Esophagus squamous epithelium (tissue), 5 donors: ENCODE measurements around the gene ALKBH3. TPM values are rescaled to one million over a fixed set of nuclear protein-coding genes. Genes with fewer than 3 reads are reported as not detected.

Experiments used
- DNase-seq: peaks from one replicate; lab custom pipeline; 2025; lab: John Stamatoyannopoulos, UW
- H3K27ac ChIP-seq, 4 donors: fragments of 200-600 bp; sonication (generic); one replicate each; pipeline ENCODE4 v1.5.1; 2016 to 2019; ENCODE audit warnings: mild to moderate bottlenecking in 1 of 4
- H3K27me3 ChIP-seq, 4 donors: fragments of 200-600 bp; sonication (generic); 1 replicate in 3 of 4; 2 replicates in 1 of 4; pipeline versions ENCODE4 v1.5.1 to v1.6.0; 2017 to 2021; ENCODE audit warnings: antibody characterized with exemption in 1 of 4
- H3K36me3 ChIP-seq, 3 donors: fragments of 200-600 bp; sonication (generic); one replicate each; pipeline ENCODE4 v1.5.1; 2016 to 2019
- H3K4me1 ChIP-seq, 3 donors: fragments of 200-600 bp; sonication (generic); one replicate each; pipeline ENCODE4 v1.5.1; 2017 to 2019
- H3K4me3 ChIP-seq, 4 donors: fragments of 200-600 bp; sonication (generic); 1 replicate in 3 of 4; 2 replicates in 1 of 4; pipeline ENCODE4 v1.5.1; 2016 to 2019; ENCODE audit warnings: mild to moderate bottlenecking in 2 of 4, moderate library complexity in 1 of 4
- H3K9me3 ChIP-seq, 3 donors: fragments of 200-600 bp; sonication (generic); one replicate each; pipeline ENCODE4 v1.5.1; 2016 to 2019
- POLR2A ChIP-seq, 4 donors: fragments of 450-650 bp; IDR thresholded peaks; one replicate each; pipeline ENCODE4 v1.6.1; 2017; ENCODE audit warnings: antibody characterized with exemption in 4 of 4, mild to moderate bottlenecking in 4 of 4, moderate library complexity in 3 of 4
- WGBS, 2 donors: methylation state at CpG; one replicate each; pipeline ENCODE4 v1.1.5; 2018; 5-methylcytosine and 5-hydroxymethylcytosine counted together
- intact Hi-C: fragments of 100-400 bp; cut with DNase I; formaldehyde crosslinking; loops from one replicate; pipeline ENCODE4 v1.15.0; 2022
- total RNA-seq, 4 donors: library from RNA; depleted of rRNA; stranded (reverse); fragments of >200 nt; gene quantifications; one replicate each; pipeline ENCODE4 v1.1.0, GENCODE V29; 2016
- TF ChIP-seq, protein P1 (sequence below), 6 experiments: fragments of 450-650 bp in 4 of 6; fragments of 200-600 bp in 2 of 6; sonication (generic) in 2 of 6; IDR thresholded peaks; one replicate each; pipeline ENCODE4 v1.5.1; 2016 to 2019; ENCODE audit warnings: antibody characterized with exemption in 6 of 6, mild to moderate bottlenecking in 4 of 6, moderate library complexity in 4 of 6
- donor health status: DM: yes; HTN: yes; CAD: no.

Gene ALKBH3
- total RNA-seq, 4 donors from 2014 or later: 25.6 to 41.2 (median 30.7) TPM

DNA sequence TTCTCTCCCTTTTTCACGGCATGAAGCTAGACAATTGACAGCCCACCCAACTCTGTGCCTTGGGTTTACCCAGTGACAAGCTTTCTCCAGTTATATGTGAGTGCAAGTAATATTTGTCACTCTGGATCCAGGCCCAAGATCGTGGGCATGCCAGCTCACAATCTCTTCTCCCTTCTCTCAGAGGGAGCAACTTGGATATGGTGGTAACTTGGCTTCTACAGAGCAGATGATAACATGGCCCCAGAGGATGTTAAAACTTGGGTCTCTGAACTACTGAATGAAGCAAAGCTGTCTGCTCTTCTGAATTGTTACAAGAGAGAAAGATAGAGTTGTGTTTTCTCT, 82.6 kb downstream of the ALKBH3 start:
- Histone ChIP-seq H3K36me3 (no peaks in the 10 kb centered on the region), H3K4me1 (peaks cover 0 to 7% (median 4%) of the 10 kb centered on the region in 3 donors), H3K9me3 (peaks cover 0 to 11% (median 0%) of the 10 kb centered on the region in 3 donors), H3K4me3 (no peak overlapping the region), H3K27me3 (no peaks in the 10 kb centered on the region), H3K27ac (no peak overlapping the region)
- 50 to 58% methylated on average over 2 of the region's 2 CpGs for WGBS, 2 donors
- DNase-seq: no peak
- intact Hi-C loops: no loop called here
- no peak for TF ChIP-seq POLR2A (IDR thresholded peaks at IDR 0.05)
- TF ChIP-seq, protein P1, sequence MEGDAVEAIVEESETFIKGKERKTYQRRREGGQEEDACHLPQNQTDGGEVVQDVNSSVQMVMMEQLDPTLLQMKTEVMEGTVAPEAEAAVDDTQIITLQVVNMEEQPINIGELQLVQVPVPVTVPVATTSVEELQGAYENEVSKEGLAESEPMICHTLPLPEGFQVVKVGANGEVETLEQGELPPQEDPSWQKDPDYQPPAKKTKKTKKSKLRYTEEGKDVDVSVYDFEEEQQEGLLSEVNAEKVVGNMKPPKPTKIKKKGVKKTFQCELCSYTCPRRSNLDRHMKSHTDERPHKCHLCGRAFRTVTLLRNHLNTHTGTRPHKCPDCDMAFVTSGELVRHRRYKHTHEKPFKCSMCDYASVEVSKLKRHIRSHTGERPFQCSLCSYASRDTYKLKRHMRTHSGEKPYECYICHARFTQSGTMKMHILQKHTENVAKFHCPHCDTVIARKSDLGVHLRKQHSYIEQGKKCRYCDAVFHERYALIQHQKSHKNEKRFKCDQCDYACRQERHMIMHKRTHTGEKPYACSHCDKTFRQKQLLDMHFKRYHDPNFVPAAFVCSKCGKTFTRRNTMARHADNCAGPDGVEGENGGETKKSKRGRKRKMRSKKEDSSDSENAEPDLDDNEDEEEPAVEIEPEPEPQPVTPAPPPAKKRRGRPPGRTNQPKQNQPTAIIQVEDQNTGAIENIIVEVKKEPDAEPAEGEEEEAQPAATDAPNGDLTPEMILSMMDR (IDR thresholded peaks at IDR 0.05): no peak

DNA sequence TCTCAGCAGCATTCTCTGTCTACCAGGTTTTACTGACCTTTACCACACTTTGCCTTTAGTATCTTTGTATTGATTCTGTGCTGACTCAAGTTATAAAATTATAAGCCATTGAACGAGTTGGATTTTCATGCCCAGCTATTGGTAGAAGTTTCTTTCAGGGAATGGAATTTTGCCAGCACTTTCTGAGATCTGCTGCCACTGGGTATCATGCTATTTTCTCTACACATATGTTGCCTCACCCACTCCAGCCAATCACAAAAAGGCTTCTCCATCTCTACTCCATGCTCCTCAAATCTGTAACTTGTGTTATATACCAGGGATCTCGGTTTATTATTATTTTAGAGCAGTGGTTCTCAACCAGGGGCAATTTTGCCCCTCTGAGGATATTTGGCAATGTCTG, 87.0 kb downstream of the ALKBH3 start:
- TF ChIP-seq, protein P1 (IDR thresholded peaks at IDR 0.05): no peak
- no peak for TF ChIP-seq POLR2A (IDR thresholded peaks at IDR 0.05)
- Histone ChIP-seq H3K27ac (no peak overlapping the region), H3K27me3 (no peaks in the 10 kb centered on the region), H3K4me3 (no peak overlapping the region), H3K9me3 (peaks cover 0 to 11% (median 0%) of the 10 kb centered on the region in 3 donors), H3K36me3 (no peaks in the 10 kb centered on the region), H3K4me1 (peaks cover 0 to 3% (median 2%) of the 10 kb centered on the region in 3 donors)
- no peak for DNase-seq
- intact Hi-C loops: no loop called here
- 63 to 80% methylated on average over 2 of the region's 2 CpGs for WGBS, 2 donors

DNA sequence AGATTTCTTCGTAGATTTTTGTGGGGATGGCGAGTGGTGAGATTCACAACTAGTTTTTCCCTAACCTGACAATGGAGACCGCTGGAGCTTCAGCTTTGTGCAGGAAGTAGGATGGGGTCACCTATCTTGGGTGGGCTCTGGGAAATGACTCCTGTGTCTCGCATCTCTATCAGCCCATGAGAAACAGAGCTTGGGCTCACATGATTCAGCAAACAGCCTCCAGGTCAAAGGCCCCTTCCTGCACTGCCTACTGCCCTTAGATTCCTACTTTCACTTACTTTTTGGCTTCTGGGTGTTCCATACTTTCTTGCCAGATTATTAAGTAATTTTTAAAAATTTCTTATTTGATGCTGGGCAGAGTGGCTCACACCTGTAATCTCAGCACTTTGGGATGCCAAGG, 88.1 kb downstream of the ALKBH3 start:
- no peak for DNase-seq
- Histone ChIP-seq H3K27me3 (no peaks in the 10 kb centered on the region), H3K4me3 (no peak overlapping the region), H3K36me3 (no peaks in the 10 kb centered on the region), H3K4me1 (no peaks in the 10 kb centered on the region), H3K27ac (no peak overlapping the region), H3K9me3 (peaks cover 0 to 11% (median 0%) of the 10 kb centered on the region in 3 donors)
- intact Hi-C loops: no loop called here
- no peak for TF ChIP-seq POLR2A (IDR thresholded peaks at IDR 0.05)
- TF ChIP-seq, protein P1 (IDR thresholded peaks at IDR 0.05): no peak
- 71 to 74% methylated on average over 4 of the region's 4 CpGs for WGBS, 2 donors

DNA sequence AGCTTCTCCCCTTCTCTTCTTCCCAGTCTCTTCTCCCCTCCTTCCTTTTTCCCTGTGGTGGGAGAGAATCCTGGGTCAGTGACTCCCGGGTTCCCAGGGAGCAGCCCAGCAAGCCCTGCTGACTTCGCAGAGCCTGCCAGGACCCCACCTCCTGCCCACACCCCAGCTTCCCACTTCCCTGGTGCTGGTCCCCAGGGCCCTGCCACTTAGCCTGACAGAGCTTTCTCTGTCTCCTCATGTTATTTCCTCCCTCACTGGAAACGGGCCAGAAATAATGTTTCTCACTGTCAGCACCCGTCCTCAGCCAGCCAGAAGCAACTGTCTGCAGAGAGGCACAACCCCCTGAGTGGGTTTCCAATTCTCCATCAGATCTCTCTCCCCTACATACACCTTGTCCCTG, 88.9 kb downstream of the ALKBH3 start:
- intact Hi-C loops: no loop called here
- H3K27me3 ChIP-seq: no peaks in the 10 kb centered on the region
- H3K27ac ChIP-seq: no peak overlapping the region
- DNase-seq: no peak
- TF ChIP-seq, protein P1 (IDR thresholded peaks at IDR 0.05): no peak
- TF ChIP-seq POLR2A (IDR thresholded peaks at IDR 0.05): no peak
- no peaks in the 10 kb centered on the region for H3K4me1 ChIP-seq
- H3K4me3 ChIP-seq: no peak overlapping the region
- 22% methylated on average over 4 of the region's 4 CpGs for WGBS, 2 donors
- peaks cover 0 to 12% (median 2%) of the 10 kb centered on the region in 3 donors for H3K9me3 ChIP-seq
- H3K36me3 ChIP-seq: no peaks in the 10 kb centered on the region

Other genes with a start within 250 kb of the ALKBH3 start
- 10 to 100 TPM; 26.1 to 83.6 (median 59.1) TPM for gene HSD17B12, start 200.1 kb upstream of the ALKBH3 start, total RNA-seq
- gene C11orf96, start 61.8 kb downstream of the ALKBH3 start, total RNA-seq: 10 to 100 TPM in 2 of 4 donors, 1 to 10 TPM in 2; 4.7 to 33.6 (median 16.0) TPM
- not detected for gene ACCSL, start 167.2 kb downstream of the ALKBH3 start, total RNA-seq
- 10 to 100 TPM in 1 of 4 donors, 1 to 10 TPM in 3; 3.4 to 22.1 (median 4.9) TPM for gene ACCS, start 185.4 kb downstream of the ALKBH3 start, total RNA-seq
- 10 to 100 TPM; 19.0 to 53.2 (median 44.5) TPM for gene EXT2, start 214.8 kb downstream of the ALKBH3 start, total RNA-seq